OCI-LY3 (cell line): Measurements from ENCODE around the gene MCU.

ENCODE experiments used
- CTCF ChIP-seq: fragments of 200-600, 300-600 bp; sonication (generic); IDR thresholded peaks from 2 replicates; pipeline ENCODE4 v1.5.1; 2014; ENCODE audit warnings: antibody characterized with exemption, low read length, low read depth
- EZH2phosphoT487 ChIP-seq: fragments of 200-600 bp; shearing (Covaris generic); IDR thresholded peaks from 2 replicates; pipeline ENCODE4 v1.6.1; 2018; ENCODE audit warnings: antibody characterized with exemption, mixed run types, low read depth

DNA sequence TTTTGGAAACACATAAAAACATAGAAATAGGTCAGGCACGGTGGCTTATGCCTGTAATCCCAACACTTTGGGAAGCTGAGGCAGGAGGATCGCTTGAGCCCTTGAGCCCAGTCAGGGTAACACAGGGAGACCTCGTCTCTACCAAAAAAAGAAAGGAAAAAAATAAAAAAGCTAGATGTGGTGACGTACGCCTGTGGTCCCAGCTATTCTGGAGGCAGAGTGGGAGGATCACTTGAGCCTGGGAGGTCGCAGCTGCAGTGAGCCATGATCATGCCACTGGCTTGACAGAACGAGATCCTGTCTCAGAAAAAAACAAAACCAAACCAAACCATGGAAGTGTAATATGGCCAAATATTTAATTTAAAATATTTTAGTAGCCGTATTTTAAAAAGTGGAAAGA, 55.6 kb downstream of the MCU start:
- TF ChIP-seq CTCF (no peak), EZH2phosphoT487 (no peak)
